K562 treated with DMSO at 1 percent for 4 hours (cell line): ENCODE data around the gene TRIM51G. TPM values are rescaled to one million over a fixed set of nuclear protein-coding genes. Genes with fewer than 3 reads are reported as not detected.

ENCODE experiments used
- total RNA-seq: library from RNA; unstranded; fragments of 300-600 nt; gene quantifications from 2 replicates; pipeline ENCODE4 v1.2.3, GENCODE V29; 2022; ENCODE audit not compliant: insufficient read depth

Gene TRIM51G, protein sequence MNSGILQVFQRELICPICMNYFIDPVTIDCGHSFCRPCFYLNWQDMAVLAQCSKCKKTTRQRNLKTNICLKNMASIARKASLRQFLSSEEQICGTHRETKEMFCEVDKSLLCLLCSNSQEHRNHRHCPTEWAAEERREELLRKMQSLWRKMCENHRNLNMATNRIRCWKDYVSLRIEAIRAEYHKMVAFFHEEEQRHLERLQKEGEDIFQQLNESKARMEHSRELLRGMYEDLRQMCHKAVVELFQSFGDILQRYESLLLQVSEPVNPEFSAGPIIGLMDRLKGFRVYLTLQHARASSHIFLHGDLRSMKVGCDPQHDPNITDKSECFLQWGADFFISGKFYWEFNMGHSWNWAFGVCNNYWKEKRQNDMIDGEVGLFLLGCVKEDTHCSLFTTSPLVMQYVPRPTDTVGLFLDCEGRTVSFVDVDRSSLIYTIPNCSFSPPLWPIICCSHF
- not detected in 2 replicates for total RNA-seq

DNA sequence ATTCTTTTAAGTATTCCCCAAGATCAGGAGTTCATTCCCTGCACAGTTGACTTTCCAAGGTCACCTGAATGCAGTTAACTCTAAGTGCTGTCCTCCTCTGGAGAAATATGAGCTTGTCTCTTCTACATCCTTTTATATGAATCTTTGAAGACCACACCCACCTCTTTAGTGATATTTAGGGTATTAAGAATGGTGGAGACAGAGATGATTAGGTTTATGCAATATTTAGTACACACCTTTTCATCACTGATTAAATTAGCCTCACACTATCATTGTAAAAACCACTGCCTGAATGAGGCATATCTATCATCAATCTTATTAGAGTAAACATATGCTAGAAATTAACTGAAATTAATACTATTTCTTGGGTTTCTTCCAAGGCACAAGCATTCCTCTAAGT, at the start of gene TRIM51G:
TSS of gene TRIM51G (minus strand) at position 101 of the 400 bp plus-strand sequence. CDS start 2,190 bp downstream, outside the sequence.

DNA sequence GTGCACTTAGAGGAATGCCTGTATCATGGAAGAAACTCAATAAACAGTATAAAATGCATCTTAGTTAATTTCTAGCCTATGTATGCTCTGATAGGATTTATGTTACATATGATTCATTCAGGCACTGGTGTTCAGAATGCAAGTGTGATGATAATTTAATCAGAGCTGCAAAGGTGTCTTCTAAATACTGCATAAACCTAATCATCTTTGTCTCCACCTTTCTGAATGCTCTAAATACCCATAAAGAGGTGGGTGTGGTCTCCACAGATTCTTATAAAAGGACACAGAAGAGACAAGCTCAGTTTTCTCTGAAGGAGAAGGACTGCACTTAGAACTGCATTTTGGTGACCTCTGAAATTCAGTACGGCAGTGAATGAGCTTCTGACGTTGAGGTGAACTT, 44.8 kb upstream of the TRIM51G start, which contains the start of gene TRIM49B:
TSS of gene TRIM49B (plus strand) at position 301 of the 400 bp plus-strand sequence. CDS start 2,777 bp downstream, outside the sequence.

Other genes with a start within 250 kb of the TRIM51G start
- gene TRIM49B, start 44.9 kb upstream of the TRIM51G start, total RNA-seq, result not detected in 2 replicates
- gene TRIM64C, start 75.2 kb upstream of the TRIM51G start, total RNA-seq, result not detected in 2 replicates
- not detected in 2 replicates for gene FOLH1, start 224.7 kb upstream of the TRIM51G start, total RNA-seq